GM19455 (cell line): ENCODE data around the gene TMIE.

Source experiments
- ATAC-seq: cut with Tn5 transposase; IDR thresholded peaks from one replicate; pipeline ENCODE4 v1.9.1; 2021; ENCODE audit not compliant: unreplicated experiment

The TMIE gene

GRCh38 chr3:46701181-46701939 lies at the start of gene TMIE:
Gene TMIE, plus strand, starts transcription at chr3:46701392. Its CDS starts 96 bp downstream, at chr3:46701488.
- no peak for ATAC-seq

- ATAC-seq: no peak
Observed at GRCh38 chr3:46655271-46655670, 45.9 kb upstream of the TMIE start.

- no peak for ATAC-seq
Observed at GRCh38 chr3:46656778-46657556, 44.2 kb upstream of the TMIE start.

- ATAC-seq: no peak
Observed at GRCh38 chr3:46659285-46659684, 41.9 kb upstream of the TMIE start.

GRCh38 chr3:46660003-46660402 lies 41.2 kb upstream of the TMIE start:
- no peak for ATAC-seq

GRCh38 chr3:46660543-46661523 lies 40.4 kb upstream of the TMIE start:
- ATAC-seq: no peak

GRCh38 chr3:46661776-46662766 lies 39.1 kb upstream of the TMIE start:
- ATAC-seq: no peak

- ATAC-seq: no peak
Observed at GRCh38 chr3:46662771-46663551, 38.2 kb upstream of the TMIE start.

- no peak for ATAC-seq
Observed at GRCh38 chr3:46663591-46664135, 37.5 kb upstream of the TMIE start.

GRCh38 chr3:46664188-46664970 lies 36.8 kb upstream of the TMIE start:
- ATAC-seq: no peak

GRCh38 chr3:46664971-46665762 lies 36.0 kb upstream of the TMIE start:
- ATAC-seq: no peak

- no peak for ATAC-seq
Observed at GRCh38 chr3:46665763-46666452, 35.3 kb upstream of the TMIE start.

GRCh38 chr3:46666453-46666845 lies 34.7 kb upstream of the TMIE start:
- ATAC-seq: no peak

- no peak for ATAC-seq
Observed at GRCh38 chr3:46667061-46667621, 34.1 kb upstream of the TMIE start.

- no peak for ATAC-seq
Observed at GRCh38 chr3:46667657-46668056, 33.5 kb upstream of the TMIE start.

- ATAC-seq: no peak
Observed at GRCh38 chr3:46668116-46668515, 33.1 kb upstream of the TMIE start.
